Adipocyte (in vitro differentiated cells): ENCODE measurements around the gene AUTS2.
A peak's percentile ranks its signal among the peaks of the same experiment; 100 is the strongest.

Experiments used
- DNase-seq: peaks from one replicate; pipeline ENCODE4 v3.0.0-alpha.2; 2015; ENCODE audit warnings: low read depth
- H3K27me3 ChIP-seq: replicated peaks from 2 replicates; pipeline ENCODE4 v1.7.0; 2013; ENCODE audit warnings: mild to moderate bottlenecking, low read length, moderate library complexity; ENCODE audit not compliant: control insufficient read depth, insufficient read depth
- H3K36me3 ChIP-seq: 2 replicates; pipeline ENCODE4 v1.7.0; 2013; ENCODE audit warnings: low read length, mild to moderate bottlenecking, moderate library complexity; ENCODE audit not compliant: control insufficient read depth, insufficient read depth, severe bottlenecking
- H3K4me1 ChIP-seq: 2 replicates; pipeline ENCODE4 v1.7.0; 2013; ENCODE audit warnings: mild to moderate bottlenecking, low read length, moderate library complexity; ENCODE audit not compliant: control insufficient read depth, insufficient read depth
- H3K4me3 ChIP-seq: 2 replicates; pipeline ENCODE4 v1.7.0; 2013; ENCODE audit warnings: mild to moderate bottlenecking, low read length, moderate library complexity
- H3K9ac ChIP-seq: 2 replicates; pipeline ENCODE4 v1.7.0; 2013; ENCODE audit warnings: mild to moderate bottlenecking, low read length, moderate library complexity
- H3K9me3 ChIP-seq: 2 replicates; pipeline ENCODE4 v1.7.0; 2013; ENCODE audit warnings: mild to moderate bottlenecking, low read length, moderate library complexity; ENCODE audit not compliant: control insufficient read depth

AUTS2 gene

DNA sequence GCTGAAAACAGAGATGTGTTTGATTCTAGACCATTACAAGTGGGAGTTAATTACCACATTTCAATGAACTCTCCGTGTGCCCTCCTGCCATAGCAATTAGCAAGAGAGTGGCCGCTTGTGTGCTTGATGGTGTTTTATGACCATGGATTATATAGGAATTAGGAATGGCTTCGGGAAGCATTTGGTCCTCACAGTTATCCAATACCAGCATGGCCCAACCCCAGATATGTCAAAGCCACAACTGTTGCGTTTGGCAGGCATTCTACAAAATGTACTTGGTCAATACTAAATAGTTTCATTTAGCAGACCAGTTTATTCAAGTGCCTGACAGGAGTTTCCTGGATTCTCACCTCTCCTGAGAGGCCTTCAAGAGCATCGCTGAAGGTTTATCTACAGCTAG is 1024.7 kb downstream of the AUTS2 start:
- H3K9me3 ChIP-seq: no peaks in the 10 kb centered on the region
- no peaks in the 10 kb centered on the region for H3K36me3 ChIP-seq
- no peak overlapping the region for H3K4me3 ChIP-seq
- no peak for DNase-seq
- peaks cover 6% of the 10 kb centered on the region for H3K27me3 ChIP-seq
- no peak overlapping the region for H3K9ac ChIP-seq
- no peaks in the 10 kb centered on the region for H3K4me1 ChIP-seq

DNA sequence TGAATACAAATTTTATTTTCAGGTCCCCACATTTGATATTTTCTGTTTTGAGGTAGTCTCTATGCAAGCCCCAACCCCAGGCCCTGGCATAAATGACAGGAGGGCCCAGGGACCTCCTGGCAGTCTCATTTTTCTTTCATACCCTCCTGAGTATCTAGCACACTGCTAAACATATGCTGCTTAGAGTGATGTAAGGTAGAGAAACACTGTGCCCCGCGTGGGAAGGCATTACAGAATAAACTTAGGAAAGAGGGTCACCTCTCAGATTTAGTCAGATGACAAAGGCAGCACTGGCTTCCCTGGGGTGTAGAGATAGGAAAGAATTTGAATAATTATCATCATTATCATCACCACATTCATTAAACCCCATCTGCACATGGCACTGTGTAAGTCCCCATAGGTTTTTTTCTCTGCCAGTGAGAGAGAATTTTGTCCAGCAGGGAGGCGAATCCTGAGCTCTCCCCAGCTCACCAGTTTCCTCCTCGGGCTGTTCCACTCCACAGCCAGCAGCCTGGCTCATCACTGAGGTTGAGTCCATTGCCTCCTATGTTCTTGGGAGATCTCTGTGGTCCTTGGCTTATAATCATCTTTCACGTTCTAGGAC is 1026.3 kb downstream of the AUTS2 start:
- H3K9me3 ChIP-seq: peaks cover 4% of the 10 kb centered on the region
- H3K27me3 ChIP-seq: peaks cover 6% of the 10 kb centered on the region
- no peak overlapping the region for H3K9ac ChIP-seq
- DNase-seq: no peak
- no peak overlapping the region for H3K4me3 ChIP-seq
- H3K4me1 ChIP-seq: no peaks in the 10 kb centered on the region
- H3K36me3 ChIP-seq: no peaks in the 10 kb centered on the region

DNA sequence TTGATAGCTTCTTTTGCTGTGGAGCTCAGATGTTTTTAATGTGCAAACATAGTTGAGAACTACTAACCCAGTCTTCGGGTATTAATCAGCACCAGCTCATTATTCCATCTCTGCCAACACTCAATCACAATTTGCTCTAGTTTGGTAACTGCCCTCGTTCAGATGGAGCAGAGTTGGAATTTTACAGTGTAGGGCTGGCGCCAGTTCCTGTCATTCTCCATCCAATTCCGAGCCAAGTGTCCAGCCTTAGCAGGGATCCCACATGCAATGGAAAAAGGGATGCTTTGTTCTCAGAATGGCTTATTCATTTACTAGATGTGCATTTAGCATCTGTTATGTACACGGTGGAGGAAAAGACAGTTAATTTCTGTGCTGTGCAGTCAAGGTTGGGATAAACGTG is 1029.2 kb downstream of the AUTS2 start:
- no peak overlapping the region for H3K4me3 ChIP-seq
- peaks cover 4% of the 10 kb centered on the region for H3K9me3 ChIP-seq
- H3K4me1 ChIP-seq: peaks cover 14% of the 10 kb centered on the region
- H3K36me3 ChIP-seq: no peaks in the 10 kb centered on the region
- DNase-seq: no peak
- H3K9ac ChIP-seq: no peak overlapping the region
- peaks cover 6% of the 10 kb centered on the region for H3K27me3 ChIP-seq

DNA sequence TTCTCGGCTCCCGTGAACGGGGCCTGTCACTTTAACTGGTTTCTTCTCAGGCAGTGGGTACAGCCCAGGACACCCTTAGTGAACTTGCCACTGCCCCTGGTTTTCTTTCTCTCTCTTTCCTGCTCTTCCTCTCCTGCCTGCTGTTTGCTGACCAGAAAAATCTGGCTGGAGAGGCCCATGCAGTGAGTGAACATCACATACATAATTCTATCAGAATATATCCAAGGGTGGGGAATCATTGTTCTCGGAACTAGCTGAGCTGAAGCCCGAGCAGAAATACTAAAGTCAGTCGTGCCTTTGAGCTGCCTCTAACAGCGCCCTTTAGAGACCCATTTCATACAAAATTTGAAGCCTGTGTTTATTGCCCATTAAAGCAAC is 1032.2 kb downstream of the AUTS2 start:
- Histone ChIP-seq H3K9me3 (peaks cover 4% of the 10 kb centered on the region), H3K4me1 (peaks cover 14% of the 10 kb centered on the region), H3K27me3 (peaks cover 3% of the 10 kb centered on the region), H3K9ac (peak overlapping the region; percentile 20), H3K36me3 (no peaks in the 10 kb centered on the region), H3K4me3 (peak overlapping the region; percentile 57)
- no peak for DNase-seq

GRCh38 chr7:70630818-70631457 is 1032.7 kb downstream of the AUTS2 start:
- Histone ChIP-seq H3K9me3 (peaks cover 4% of the 10 kb centered on the region), H3K36me3 (no peaks in the 10 kb centered on the region), H3K4me1 (peaks cover 14% of the 10 kb centered on the region), H3K4me3 (peak overlapping the region; percentile 57), H3K27me3 (peaks cover 3% of the 10 kb centered on the region), H3K9ac (peak overlapping the region; percentile 20)
- DNase-seq: no peak

- no peak overlapping the region for H3K4me3 ChIP-seq
- peaks cover 14% of the 10 kb centered on the region for H3K4me1 ChIP-seq
- no peak for DNase-seq
- H3K9ac ChIP-seq: no peak overlapping the region
- no peaks in the 10 kb centered on the region for H3K36me3 ChIP-seq
- H3K9me3 ChIP-seq: peaks cover 4% of the 10 kb centered on the region
- H3K27me3 ChIP-seq: peaks cover 3% of the 10 kb centered on the region
Observed at GRCh38 chr7:70631718-70632117, 1033.4 kb downstream of the AUTS2 start.

- no peak for DNase-seq
- H3K4me3 ChIP-seq: no peak overlapping the region
- no peak overlapping the region for H3K9ac ChIP-seq
Observed at GRCh38 chr7:70632400-70632799, 1034.1 kb downstream of the AUTS2 start.

GRCh38 chr7:70634071-70634470 is 1035.8 kb downstream of the AUTS2 start:
- no peaks in the 10 kb centered on the region for H3K36me3 ChIP-seq
- DNase-seq: no peak
- H3K9ac ChIP-seq: no peak overlapping the region
- H3K4me1 ChIP-seq: peaks cover 14% of the 10 kb centered on the region
- H3K4me3 ChIP-seq: no peak overlapping the region
- H3K27me3 ChIP-seq: no peaks in the 10 kb centered on the region
- no peaks in the 10 kb centered on the region for H3K9me3 ChIP-seq

More at GRCh38 chr7:70632400-70632799, 1034.1 kb downstream of the AUTS2 start:
- Histone ChIP-seq H3K4me1 (peaks cover 14% of the 10 kb centered on the region), H3K9me3 (peaks cover 4% of the 10 kb centered on the region), H3K36me3 (no peaks in the 10 kb centered on the region), H3K27me3 (peaks cover under 1% of the 10 kb centered on the region)

DNA sequence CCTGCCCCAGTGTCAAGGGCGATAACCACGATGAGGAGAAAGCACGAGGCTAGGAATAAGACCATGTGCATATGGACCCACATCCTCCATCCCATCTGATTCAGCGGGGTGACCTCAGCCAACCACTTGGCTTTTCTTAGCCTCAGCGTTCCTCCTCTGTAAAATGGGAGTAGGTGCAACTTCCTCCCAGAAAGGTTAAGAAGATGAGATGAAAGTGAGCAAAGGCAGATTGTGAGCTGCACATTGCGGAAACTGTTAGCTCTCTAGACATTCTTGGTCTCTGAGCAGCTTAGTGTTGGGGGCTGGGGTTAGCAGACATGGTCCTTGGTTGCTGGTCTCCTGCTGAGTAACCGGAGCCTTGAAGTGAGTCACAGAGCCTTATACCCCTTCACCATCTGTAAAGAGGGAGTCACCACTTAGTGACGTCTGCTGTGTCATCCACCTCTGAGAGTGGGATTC is 1036.4 kb downstream of the AUTS2 start:
- DNase-seq: peak; percentile 46
- Histone ChIP-seq H3K4me3 (no peak overlapping the region), H3K9ac (no peak overlapping the region), H3K9me3 (no peaks in the 10 kb centered on the region), H3K27me3 (no peaks in the 10 kb centered on the region), H3K36me3 (no peaks in the 10 kb centered on the region), H3K4me1 (peaks cover 14% of the 10 kb centered on the region)

- H3K4me3 ChIP-seq: no peak overlapping the region
- peaks cover 9% of the 10 kb centered on the region for H3K4me1 ChIP-seq
- H3K9ac ChIP-seq: no peak overlapping the region
- H3K36me3 ChIP-seq: no peaks in the 10 kb centered on the region
- no peak for DNase-seq
- H3K27me3 ChIP-seq: no peaks in the 10 kb centered on the region
- H3K9me3 ChIP-seq: no peaks in the 10 kb centered on the region
Observed at GRCh38 chr7:70635633-70636032, 1037.4 kb downstream of the AUTS2 start.

DNA sequence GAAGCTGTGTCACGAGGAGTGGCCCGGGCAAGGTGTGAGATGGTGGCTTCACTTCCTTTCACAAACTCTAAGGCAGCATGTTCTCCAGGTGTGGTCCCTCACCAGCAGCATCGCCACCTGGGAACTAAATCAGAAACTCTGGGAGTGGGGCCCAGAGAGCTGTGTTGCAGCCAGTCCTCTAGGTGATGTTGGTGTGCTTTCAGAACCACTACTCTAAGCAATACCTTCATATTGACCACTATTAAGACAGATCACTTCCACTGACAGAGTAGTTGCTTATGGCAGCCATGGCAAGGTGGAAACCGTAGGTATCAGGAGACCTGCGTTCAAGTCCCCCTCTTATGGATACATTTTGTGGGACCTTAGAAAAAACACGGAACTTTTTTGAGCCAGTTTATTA is 1037.9 kb downstream of the AUTS2 start:
- H3K36me3 ChIP-seq: no peaks in the 10 kb centered on the region
- no peaks in the 10 kb centered on the region for H3K9me3 ChIP-seq
- H3K9ac ChIP-seq: no peak overlapping the region
- H3K4me1 ChIP-seq: peaks cover 3% of the 10 kb centered on the region
- H3K4me3 ChIP-seq: no peak overlapping the region
- H3K27me3 ChIP-seq: no peaks in the 10 kb centered on the region
- DNase-seq: no peak
